Calu3 (cell line): ENCODE data around the gene RNF19B. TPM values are rescaled to one million over a fixed set of nuclear protein-coding genes. Genes with fewer than 3 reads are reported as not detected.
A peak's percentile ranks its signal among the peaks of the same experiment; 100 is the strongest.
"Not testable (repeated sequence)": the region's sequence is repeated elsewhere in the genome, so short reads cannot be mapped to it uniquely, and the experiment has no call there.

Experiments
- BruUV-seq: library from RNA; stranded (reverse); fragments of 400-500 nt; replicated peaks from 2 replicates; lab custom pipeline; 2021; lab: Mats Ljungman, UMichigan
- CTCF ChIA-PET: fragments of 300-600 bp; sonication (Branson Sonifier 250); formaldehyde crosslinking; loops from one replicate; lab custom pipeline; 2022; ENCODE audit warnings: antibody characterized with exemption; lab: Charles Lee
- DNase-seq: peaks from one replicate; pipeline ENCODE4 v3.0.0; 2022
- H3K27ac Mint-ChIP-seq: one replicate; pipeline ENCODE4 v1.8.0; 2022; ENCODE audit warnings: mixed read lengths; ENCODE audit not compliant: unreplicated experiment
- H3K27me3 Mint-ChIP-seq: one replicate; pipeline ENCODE4 v1.8.0; 2022; ENCODE audit warnings: mixed read lengths; ENCODE audit not compliant: unreplicated experiment
- H3K36me3 Mint-ChIP-seq: one replicate; pipeline ENCODE4 v1.8.0; 2022; ENCODE audit warnings: mild to moderate bottlenecking, moderate library complexity, mixed read lengths; ENCODE audit not compliant: insufficient read depth, unreplicated experiment
- H3K4me1 Mint-ChIP-seq: one replicate; pipeline ENCODE4 v1.8.0; 2022; ENCODE audit warnings: mild to moderate bottlenecking, low read depth, mixed read lengths; ENCODE audit not compliant: unreplicated experiment
- H3K4me3 Mint-ChIP-seq: one replicate; pipeline ENCODE4 v1.8.0; 2022; ENCODE audit warnings: mild to moderate bottlenecking, low read depth, moderate library complexity, mixed read lengths; ENCODE audit not compliant: unreplicated experiment
- H3K9me3 Mint-ChIP-seq: one replicate; pipeline ENCODE4 v1.8.0; 2022; ENCODE audit warnings: low read depth, mixed read lengths; ENCODE audit not compliant: unreplicated experiment
- intact Hi-C: fragments of 100-400 bp; cut with micrococcal nuclease; formaldehyde crosslinking; loops from one replicate; pipeline ENCODE4 v1.10.0; 2022; ENCODE audit not compliant: unreplicated experiment
- total RNA-seq: library from RNA; stranded (reverse); gene quantifications from 2 replicates; pipeline ENCODE4 v1.2.3, GENCODE V29; 2022
- TF ChIP-seq, protein P1 (sequence below): fragments of 200-600 bp; IDR thresholded peaks from one replicate; pipeline ENCODE4 v1.8.0; 2022; ENCODE audit warnings: antibody characterized with exemption; ENCODE audit not compliant: unreplicated experiment

Gene RNF19B
- total RNA-seq, 1 experiment from 2014 or later = 21.5 TPM

GRCh38 chr1:32997381-32997891, 32.8 kb upstream of the RNF19B start:
- H3K27me3 Mint-ChIP-seq = no peaks in the 10 kb centered on the region
- peaks cover 15% of the 10 kb centered on the region for H3K4me1 Mint-ChIP-seq
- BruUV-seq = no TSS peak
- no peak overlapping the region for H3K27ac Mint-ChIP-seq
- TF ChIP-seq, protein P1, sequence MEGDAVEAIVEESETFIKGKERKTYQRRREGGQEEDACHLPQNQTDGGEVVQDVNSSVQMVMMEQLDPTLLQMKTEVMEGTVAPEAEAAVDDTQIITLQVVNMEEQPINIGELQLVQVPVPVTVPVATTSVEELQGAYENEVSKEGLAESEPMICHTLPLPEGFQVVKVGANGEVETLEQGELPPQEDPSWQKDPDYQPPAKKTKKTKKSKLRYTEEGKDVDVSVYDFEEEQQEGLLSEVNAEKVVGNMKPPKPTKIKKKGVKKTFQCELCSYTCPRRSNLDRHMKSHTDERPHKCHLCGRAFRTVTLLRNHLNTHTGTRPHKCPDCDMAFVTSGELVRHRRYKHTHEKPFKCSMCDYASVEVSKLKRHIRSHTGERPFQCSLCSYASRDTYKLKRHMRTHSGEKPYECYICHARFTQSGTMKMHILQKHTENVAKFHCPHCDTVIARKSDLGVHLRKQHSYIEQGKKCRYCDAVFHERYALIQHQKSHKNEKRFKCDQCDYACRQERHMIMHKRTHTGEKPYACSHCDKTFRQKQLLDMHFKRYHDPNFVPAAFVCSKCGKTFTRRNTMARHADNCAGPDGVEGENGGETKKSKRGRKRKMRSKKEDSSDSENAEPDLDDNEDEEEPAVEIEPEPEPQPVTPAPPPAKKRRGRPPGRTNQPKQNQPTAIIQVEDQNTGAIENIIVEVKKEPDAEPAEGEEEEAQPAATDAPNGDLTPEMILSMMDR = no peak
- H3K36me3 Mint-ChIP-seq = peaks cover 15% of the 10 kb centered on the region
- CTCF ChIA-PET = interaction anchor here (0.7 kb wide), 1 partner anchor 71 kb away, joined by 3 read pairs; no protein-coding TSS in a partner anchor
- intact Hi-C loops = no loop called here
- no peak overlapping the region for H3K4me3 Mint-ChIP-seq
- DNase-seq = no peak
- no peaks in the 10 kb centered on the region for H3K9me3 Mint-ChIP-seq

GRCh38 chr1:32993324-32993636, 28.7 kb upstream of the RNF19B start:
- not testable (repeated sequence) for BruUV-seq, H3K4me3 Mint-ChIP-seq, H3K9me3 Mint-ChIP-seq, DNase-seq, H3K27me3 Mint-ChIP-seq
- Mint-ChIP-seq H3K36me3 (peaks cover 48% of the 10 kb centered on the region), H3K27ac (peak overlapping the region; percentile 74), H3K4me1 (peaks cover 44% of the 10 kb centered on the region)
- intact Hi-C loops = loop anchor here (5.0 kb wide), 1 partner anchor 61 kb away; no protein-coding TSS in a partner anchor
- CTCF ChIA-PET = interaction anchor here (0.7 to 2.9 kb wide), 5 partner anchors 12 to 60 kb away, joined by 3 to 8 read pairs (median 4); partner anchors contain the start of gene RNF19B

GRCh38 chr1:32992489-32993323, 28.1 kb upstream of the RNF19B start:
- peaks cover 44% of the 10 kb centered on the region for H3K4me1 Mint-ChIP-seq
- CTCF ChIA-PET = interaction anchor here (0.6 to 2.9 kb wide), 12 partner anchors 11 to 701 kb away, joined by 3 to 15 read pairs (median 4); partner anchors contain the start of genes HDAC1 and RNF19B

GRCh38 chr1:32991819-32992488, 27.3 kb upstream of the RNF19B start:
- CTCF ChIA-PET = interaction anchor here (0.6 to 2.9 kb wide), 12 partner anchors 11 to 700 kb away, joined by 3 to 15 read pairs (median 4); partner anchors contain the start of genes HDAC1 and RNF19B
- no peak overlapping the region for H3K4me3 Mint-ChIP-seq
- peaks cover 44% of the 10 kb centered on the region for H3K4me1 Mint-ChIP-seq
- intact Hi-C loops = loop anchor here (5.0 kb wide), 1 partner anchor 60 kb away; no protein-coding TSS in a partner anchor
- no TSS peak for BruUV-seq
- H3K27ac Mint-ChIP-seq = peak overlapping the region; percentile 74
- no peaks in the 10 kb centered on the region for H3K27me3 Mint-ChIP-seq
- H3K36me3 Mint-ChIP-seq = peaks cover 48% of the 10 kb centered on the region
- no peak for DNase-seq
- TF ChIP-seq, protein P1 = no peak
- no peaks in the 10 kb centered on the region for H3K9me3 Mint-ChIP-seq

More at GRCh38 chr1:32992489-32993323, 28.1 kb upstream of the RNF19B start:
- no peak overlapping the region for H3K4me3 Mint-ChIP-seq
- peak; percentile 90 for DNase-seq
- no peaks in the 10 kb centered on the region for H3K9me3 Mint-ChIP-seq
- intact Hi-C loops = loop anchor here (5.0 kb wide), 1 partner anchor 60 kb away; no protein-coding TSS in a partner anchor
- TF ChIP-seq, protein P1 = no peak
- H3K36me3 Mint-ChIP-seq = peaks cover 48% of the 10 kb centered on the region
- no peaks in the 10 kb centered on the region for H3K27me3 Mint-ChIP-seq
- peak overlapping the region; percentile 74 for H3K27ac Mint-ChIP-seq
- no TSS peak for BruUV-seq
